Brain microvascular endothelial cell (primary cell): Measurements from ENCODE around the gene CNPY1.
A peak's percentile ranks its signal among the peaks of the same experiment; 100 is the strongest.
"Not testable (repeated sequence)": the region's sequence is repeated elsewhere in the genome, so short reads cannot be mapped to it uniquely, and the experiment has no call there.

Experiments used
- DNase-seq: peaks from one replicate; pipeline ENCODE4 v3.0.0-alpha.2; 2020
- H3K27ac ChIP-seq: fragments of 250-450 bp; sonication (Bioruptor Pico); 2 replicates; pipeline ENCODE4 v1.5.1; 2020; ENCODE audit warnings: mild to moderate bottlenecking, moderate library complexity
- H3K27me3 ChIP-seq: fragments of 250-450 bp; sonication (Bioruptor Pico); replicated peaks from 2 replicates; pipeline ENCODE4 v1.5.1; 2020; ENCODE audit warnings: mild to moderate bottlenecking
- H3K36me3 ChIP-seq: fragments of 250-450 bp; sonication (Bioruptor Pico); replicated peaks from 2 replicates; pipeline ENCODE4 v1.5.1; 2020; ENCODE audit warnings: mild to moderate bottlenecking
- H3K4me3 ChIP-seq: 2 replicates; pipeline ENCODE4 v1.5.1; 2011; ENCODE audit warnings: low read depth, mild to moderate bottlenecking, control low read depth, low read length, moderate library complexity
- CTCF ChIP-seq: IDR thresholded peaks from 2 replicates; pipeline ENCODE4 v1.5.1; 2011; ENCODE audit warnings: low read depth, mild to moderate bottlenecking, moderate library complexity, low read length, control low read depth, inconsistent platforms; ENCODE audit errors: missing control alignments
- in situ Hi-C: cut with HindIII; loops from 2 replicates; pipeline ENCODE4 v1.10.0; 2017; ENCODE audit warnings: low sequenced_read_pairs, low pct_ligation_motif_present

CNPY1 gene

GRCh38 chr7:155546449-155546848 is at the start of gene CNPY1:
Gene CNPY1, minus strand, starts transcription at chr7:155546559. Its CDS starts 630 bp downstream, at chr7:155545929.
- H3K27ac ChIP-seq, DNase-seq, H3K27me3 ChIP-seq, H3K36me3 ChIP-seq, H3K4me3 ChIP-seq, in situ Hi-C loops: not testable (repeated sequence)

GRCh38 chr7:155594961-155595366 is 48.6 kb upstream of the CNPY1 start:
- TF ChIP-seq CTCF, result no peak
- Histone ChIP-seq H3K4me3 (no peak overlapping the region), H3K36me3 (no peaks in the 10 kb centered on the region), H3K27me3 (no peaks in the 10 kb centered on the region), H3K27ac (no peak overlapping the region)
- in situ Hi-C loops, result no loop called here
- no peak for DNase-seq

DNA sequence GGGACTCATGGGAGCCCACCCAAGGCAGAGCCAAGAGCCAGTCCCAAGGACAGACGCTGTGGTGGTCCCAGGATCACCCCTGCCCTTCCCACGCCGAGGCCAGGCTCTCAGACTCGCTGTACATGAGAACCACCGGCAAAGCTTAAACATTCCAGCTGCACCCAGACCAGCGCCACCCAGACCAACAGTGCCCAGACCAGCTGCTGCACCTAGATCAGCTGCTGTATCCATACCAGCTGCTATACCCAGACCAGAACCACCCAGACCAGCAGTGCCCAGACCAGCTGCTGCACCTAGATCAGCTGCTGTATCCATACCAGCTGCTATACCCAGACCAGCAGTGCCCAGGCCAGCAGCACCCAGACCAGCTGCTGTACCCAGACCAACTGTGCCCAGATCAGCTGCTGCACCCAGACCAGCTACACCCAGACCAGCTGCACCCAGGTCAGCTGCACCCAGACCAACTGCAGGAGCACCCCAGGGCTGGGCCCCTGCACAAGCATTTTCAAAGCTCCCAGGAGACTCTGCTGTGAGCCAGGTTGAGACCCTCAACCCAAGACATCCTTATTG is 47.9 kb upstream of the CNPY1 start:
- no peak for TF ChIP-seq CTCF
- no peak overlapping the region for H3K27ac ChIP-seq
- in situ Hi-C loops, result no loop called here

DNA sequence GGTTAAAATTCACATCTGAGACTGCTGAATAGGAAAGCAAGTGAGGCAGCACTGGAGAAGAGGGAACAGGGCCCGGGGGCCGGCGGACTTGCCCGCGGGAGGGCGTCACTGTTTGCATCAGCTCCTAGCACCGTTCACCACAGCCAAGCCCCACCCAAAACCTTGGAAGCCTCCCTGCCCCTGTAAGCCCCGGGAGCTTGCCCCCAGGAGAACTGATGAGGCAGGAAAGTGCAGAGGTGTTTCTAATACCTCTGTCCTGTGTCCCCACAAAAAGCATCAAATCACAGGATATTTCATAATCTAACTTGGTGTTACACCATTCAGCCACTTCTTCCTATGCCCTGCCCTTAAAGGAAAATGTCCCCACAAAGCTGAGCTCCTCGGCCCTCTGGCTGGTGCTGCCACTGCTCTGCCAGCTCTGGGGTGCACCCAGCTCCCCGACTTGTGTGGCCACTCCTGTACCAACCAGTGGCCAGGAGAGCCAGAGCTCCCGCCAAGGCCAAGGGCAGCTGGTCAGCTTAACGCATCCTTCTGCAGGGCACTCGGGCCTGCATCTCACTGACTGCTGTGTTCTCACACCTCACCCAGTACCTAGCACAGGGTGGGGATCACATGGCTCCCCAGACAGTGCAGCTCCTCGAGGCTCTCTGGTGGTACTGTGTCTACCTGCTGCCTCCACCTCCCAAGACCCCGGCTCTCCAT is 47.3 kb upstream of the CNPY1 start:
- in situ Hi-C loops, result no loop called here
- Histone ChIP-seq H3K4me3 (no peak overlapping the region), H3K27ac (no peak overlapping the region), H3K27me3 (no peaks in the 10 kb centered on the region), H3K36me3 (no peaks in the 10 kb centered on the region)
- no peak for TF ChIP-seq CTCF
- DNase-seq, result no peak

More for the DNA sequence above, 47.9 kb upstream of the CNPY1 start:
- H3K4me3 ChIP-seq, result no peak overlapping the region
- DNase-seq, result no peak
- no peaks in the 10 kb centered on the region for H3K36me3 ChIP-seq
- H3K27me3 ChIP-seq, result no peaks in the 10 kb centered on the region

GRCh38 chr7:155591055-155591775 is 44.9 kb upstream of the CNPY1 start:
- Histone ChIP-seq H3K27me3 (no peaks in the 10 kb centered on the region), H3K27ac (no peak overlapping the region), H3K36me3 (no peaks in the 10 kb centered on the region), H3K4me3 (no peak overlapping the region)
- DNase-seq, result no peak
- no peak for TF ChIP-seq CTCF
- in situ Hi-C loops, result no loop called here

DNA sequence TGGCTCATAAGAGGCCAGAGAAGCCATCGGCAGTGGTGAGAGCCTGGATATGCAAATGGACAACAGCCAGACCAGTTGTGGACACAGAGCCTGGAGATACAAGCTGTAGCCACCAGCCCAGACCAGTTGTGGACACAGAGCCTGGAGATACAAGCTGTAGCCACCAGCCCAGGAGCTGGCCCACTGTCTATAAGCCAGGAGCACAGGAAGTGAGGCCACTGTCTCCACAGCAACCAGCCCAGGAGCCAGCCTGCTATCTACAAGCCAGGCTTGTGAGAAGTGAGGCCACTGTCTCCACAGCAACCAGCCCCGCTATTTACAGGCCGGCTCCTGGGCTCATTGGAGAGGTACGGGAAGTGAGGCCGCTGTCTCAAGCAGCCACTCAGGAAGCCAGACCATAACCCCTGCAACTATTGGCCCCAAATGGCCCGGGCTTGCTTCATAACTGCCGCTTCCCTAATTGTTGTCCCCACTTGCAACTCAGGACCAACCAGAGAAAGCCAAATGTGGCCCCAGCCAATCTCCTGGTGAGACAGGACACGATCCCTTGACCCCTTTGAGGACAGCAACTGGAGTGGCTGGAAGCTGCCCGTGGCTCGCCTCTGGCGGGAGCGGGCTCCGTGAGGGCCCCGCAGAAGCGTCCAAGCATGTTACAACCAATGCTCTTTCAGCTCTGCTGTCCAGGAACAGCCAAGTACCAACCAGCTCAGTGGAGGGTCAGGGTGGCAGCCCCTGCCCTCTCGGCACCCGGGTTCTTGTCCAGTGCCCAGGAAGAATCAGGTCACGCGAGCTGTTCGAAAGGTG is 44.1 kb upstream of the CNPY1 start:
- peak; percentile 77 for DNase-seq
- H3K27ac ChIP-seq, result no peak overlapping the region
- in situ Hi-C loops, result no loop called here
- no peak for TF ChIP-seq CTCF
- no peaks in the 10 kb centered on the region for H3K36me3 ChIP-seq
- H3K4me3 ChIP-seq, result no peak overlapping the region
- no peaks in the 10 kb centered on the region for H3K27me3 ChIP-seq
